CD4-positive, alpha-beta T cell treated with Interleukin-6 at 100 ng/mL for 8 hours (primary cell): ENCODE data around the gene IL17A.

ENCODE experiments used
- DNase-seq: peaks from one replicate; pipeline ENCODE4 v3.0.0-alpha.2; 2020; ENCODE audit warnings: mixed read lengths, low spot score

Gene IL17A

GRCh38 chr6:52186075-52186474 lies at the start of gene IL17A:
Gene IL17A (plus strand): TSS chr6:52186375. CDS start chr6:52186432, 57 bp downstream.
- DNase-seq, result no peak

DNA sequence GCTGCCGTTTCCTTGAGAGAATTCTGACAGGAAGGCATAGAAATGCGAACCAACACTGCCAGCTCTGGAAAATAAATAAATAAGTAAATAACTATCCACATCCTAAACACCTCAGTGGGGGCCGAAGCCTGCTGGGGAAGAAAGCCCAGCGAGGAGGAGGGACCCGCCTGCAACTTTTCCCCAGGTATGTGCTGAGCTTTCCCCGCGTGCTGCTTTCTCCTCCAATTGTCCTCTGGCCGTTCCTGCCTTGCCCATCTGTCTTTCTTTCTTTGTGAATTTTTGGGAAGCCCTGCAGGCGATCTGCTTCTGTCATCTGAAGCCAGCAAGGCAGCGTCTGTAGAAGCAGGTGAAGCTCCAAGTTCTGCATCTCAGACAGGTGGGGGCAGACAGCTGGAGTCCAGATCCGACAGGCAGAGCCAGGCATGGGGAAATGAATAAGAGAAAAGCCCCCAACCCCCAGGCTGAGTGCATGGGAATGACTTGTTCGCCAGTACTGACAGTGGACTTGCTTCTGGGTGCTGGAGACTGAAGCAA lies 49.2 kb upstream of the IL17A start:
- no peak for DNase-seq

- no peak for DNase-seq
These were observed 47.9 kb upstream of the IL17A start for GRCh38 chr6:52138284-52138683.

DNA sequence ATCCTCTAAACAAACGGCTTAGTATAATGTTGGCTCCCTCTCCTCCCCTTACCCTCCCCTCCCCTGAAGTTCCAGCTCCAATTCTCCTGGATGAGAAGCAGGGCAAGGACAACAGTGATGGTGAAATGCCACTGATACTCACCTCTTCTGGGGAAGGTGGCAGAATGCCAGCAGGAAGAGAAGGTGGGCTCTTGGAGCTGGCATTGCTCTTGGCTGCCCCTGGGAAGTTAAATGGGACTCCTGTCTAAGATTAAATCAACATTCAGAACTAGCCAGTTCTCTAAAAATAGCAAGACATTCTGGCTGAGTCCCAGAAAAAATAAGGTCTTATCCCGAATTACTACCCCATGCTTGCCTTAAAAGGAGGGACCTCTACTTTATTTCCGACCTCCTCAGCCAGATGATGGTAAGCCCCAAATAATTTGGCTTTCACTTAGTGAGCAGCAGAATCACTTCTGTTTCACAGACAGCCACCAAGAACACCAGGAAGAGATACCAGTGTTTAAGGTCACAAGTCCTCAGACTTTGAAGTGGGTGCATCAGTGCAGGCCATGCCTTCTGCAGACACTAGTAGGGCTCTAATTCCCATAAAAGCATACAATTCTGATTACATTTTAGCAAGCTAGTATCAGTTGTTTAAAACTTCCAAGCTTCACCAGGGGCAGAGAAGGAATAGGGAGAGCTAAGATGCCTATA lies 46.0 kb upstream of the IL17A start:
- DNase-seq, result no peak

- no peak for DNase-seq
These were observed 44.6 kb upstream of the IL17A start for GRCh38 chr6:52141596-52141995.

GRCh38 chr6:52142556-52142955 lies 43.6 kb upstream of the IL17A start:
- DNase-seq, result no peak

GRCh38 chr6:52143551-52143950 lies 42.6 kb upstream of the IL17A start:
- no peak for DNase-seq

DNA sequence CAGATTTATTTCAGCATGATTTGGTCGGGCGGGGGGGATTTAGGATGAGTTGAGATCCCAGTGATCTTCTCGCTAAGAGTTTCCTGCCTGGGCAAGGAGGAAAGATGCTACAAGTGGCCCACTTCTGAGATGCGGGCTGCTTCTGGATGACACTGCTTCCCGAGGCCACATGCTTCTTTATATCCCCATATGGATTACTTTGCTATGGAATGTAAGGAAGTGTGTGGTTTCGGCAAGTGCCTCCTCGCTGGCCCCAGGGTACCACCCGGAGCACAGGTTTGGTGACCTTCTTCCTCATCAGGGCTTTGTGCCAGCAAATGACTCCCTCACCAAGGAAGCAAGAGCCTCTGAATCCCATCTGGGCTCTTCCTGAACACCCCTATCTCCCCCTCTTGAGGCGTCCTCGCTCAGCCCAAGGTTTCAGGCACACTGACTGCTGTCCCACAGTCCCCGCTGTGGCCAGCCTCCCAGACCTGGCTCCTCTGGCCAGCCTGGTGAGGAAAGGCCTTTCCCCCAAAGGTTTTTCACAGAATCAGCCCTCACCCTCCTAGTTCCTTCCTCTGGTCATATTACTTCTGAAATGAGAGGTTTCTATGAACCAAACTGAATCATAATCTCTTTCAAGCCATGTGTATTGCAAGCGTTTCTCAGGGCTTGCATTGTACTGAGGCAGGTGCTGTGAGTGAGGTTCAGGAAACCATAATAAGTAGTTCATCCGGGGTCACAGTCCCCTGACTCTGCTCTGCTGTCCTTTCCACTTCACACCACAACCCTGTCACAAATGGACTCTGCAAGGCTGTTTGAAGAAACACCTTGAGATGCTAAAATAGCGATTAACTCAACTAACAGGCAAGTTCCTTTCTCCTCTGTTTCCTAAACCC lies 41.7 kb upstream of the IL17A start:
- no peak for DNase-seq

- no peak for DNase-seq
These were observed 39.2 kb upstream of the IL17A start for GRCh38 chr6:52146851-52147445.

GRCh38 chr6:52149076-52149475 lies 37.1 kb upstream of the IL17A start:
- DNase-seq, result no peak

GRCh38 chr6:52149949-52150348 lies 36.2 kb upstream of the IL17A start:
- no peak for DNase-seq

GRCh38 chr6:52152070-52152423 lies 34.1 kb upstream of the IL17A start:
- DNase-seq, result no peak

DNA sequence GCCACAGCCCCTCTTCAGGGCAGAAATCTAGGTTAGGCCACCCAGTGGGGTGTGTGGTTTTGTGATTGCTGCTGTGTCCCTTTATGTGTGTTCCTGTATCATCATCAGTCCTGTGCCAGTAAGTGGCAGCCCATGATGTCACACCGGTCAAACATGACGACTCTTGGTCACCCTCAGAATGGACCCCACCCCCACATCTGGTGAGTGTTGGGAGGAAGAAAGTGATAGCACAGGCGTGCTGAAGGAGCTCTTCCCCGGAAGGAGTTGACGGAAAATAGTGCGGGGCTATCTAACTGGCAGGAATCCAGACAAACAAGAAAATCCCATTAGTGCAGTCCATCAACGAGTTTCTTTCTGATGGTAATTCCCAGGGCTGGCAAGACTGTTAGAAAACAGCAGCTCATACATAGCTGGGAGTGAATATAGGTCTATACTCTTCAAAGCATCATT lies 33.4 kb upstream of the IL17A start:
- DNase-seq, result no peak

DNA sequence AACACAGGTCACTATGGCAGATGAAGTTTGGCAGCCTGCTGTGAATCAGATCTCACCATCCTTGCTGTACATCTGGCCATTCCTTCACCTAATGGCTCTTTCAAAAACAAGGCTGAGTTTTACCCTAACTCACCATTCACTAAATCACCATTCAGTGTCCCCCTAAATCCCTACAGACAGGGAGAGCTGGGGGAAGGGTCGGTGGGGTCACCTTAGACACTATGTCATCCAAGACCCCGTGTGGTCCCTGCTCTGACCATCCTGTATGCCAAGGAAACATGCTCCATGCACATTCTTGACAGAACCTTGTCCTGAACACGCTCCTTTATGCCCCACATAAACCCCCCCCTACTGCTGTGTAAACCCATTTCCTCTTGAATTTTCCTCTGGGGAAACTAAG lies 31.8 kb upstream of the IL17A start:
- DNase-seq, result no peak

GRCh38 chr6:52155791-52156576 lies 30.2 kb upstream of the IL17A start:
- no peak for DNase-seq

DNA sequence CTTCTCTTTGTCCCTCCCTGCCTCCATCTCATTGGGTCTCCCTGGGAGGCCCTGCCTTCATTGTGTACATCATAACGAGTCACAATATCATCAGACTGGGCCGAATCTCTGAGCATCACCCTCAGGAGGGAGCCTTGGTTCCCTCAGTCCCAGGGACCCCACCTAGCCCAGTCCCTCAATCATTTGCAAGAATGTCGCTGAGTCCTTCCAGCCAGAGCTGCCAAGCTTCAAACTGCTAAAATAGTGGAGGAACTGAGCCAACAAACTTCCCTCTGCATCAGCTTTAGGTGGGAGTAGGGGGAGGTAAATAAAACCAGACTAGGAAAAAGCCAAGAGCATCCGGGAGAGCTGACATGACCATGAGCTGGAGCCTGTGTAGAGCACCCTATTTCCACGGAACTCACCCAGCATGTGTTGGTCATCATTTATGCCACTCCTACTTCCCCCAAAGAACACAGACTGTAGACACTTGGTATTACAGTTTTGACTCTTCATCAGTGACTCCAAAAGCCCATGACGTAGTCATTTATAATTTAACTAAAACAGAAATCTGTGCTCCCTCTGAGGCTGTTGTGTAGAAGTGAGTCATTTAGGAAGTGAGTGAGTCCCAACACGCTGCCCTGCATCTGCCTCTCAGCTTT lies 28.8 kb upstream of the IL17A start:
- no peak for DNase-seq

GRCh38 chr6:52160472-52161104 lies 25.6 kb upstream of the IL17A start:
- DNase-seq, result no peak

- DNase-seq, result no peak
These were observed 24.3 kb upstream of the IL17A start for GRCh38 chr6:52161689-52162438.

DNA sequence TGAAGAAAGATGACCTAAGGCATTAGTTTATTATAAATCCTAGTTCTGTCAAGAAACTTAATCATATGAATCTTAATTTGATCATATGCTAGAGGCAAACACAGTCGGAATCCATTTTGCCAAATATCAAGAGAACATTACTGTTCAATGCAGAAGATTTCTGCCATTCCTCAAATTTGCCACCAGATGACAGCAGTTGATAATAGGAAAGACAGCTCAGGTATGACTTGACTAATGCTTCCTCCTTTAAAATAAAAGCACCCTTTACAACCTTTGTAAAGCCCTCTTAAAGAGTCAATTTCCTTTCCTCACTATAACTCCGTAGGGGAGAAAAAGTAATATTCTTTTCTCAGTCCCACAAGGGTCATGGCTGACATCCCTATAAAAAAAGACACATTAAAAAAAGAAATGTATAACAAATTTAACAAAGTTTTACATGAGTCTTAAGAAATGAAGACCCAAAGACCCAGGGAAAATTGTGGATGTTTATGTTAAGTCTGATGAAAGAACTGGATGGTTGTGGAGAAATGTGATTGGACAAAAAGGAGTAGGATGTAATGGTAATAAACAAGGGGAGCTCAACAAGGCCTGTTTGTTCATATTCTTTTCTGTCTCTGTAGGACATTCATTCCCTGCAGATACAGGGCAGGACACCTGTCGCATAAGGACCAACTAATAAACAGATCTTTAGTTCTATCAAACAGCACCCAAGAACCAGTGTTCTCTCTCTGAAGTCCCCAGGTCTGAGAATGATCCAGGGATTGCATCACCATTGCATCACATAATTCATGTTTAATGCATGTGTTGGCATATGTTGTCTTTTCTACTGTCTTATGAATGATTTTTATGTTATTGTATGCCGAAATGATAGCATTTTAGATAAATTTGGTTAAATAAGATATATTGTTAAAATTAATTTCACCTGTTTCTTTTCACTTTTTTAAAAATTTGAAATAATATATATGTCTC lies 23.0 kb upstream of the IL17A start:
- peak; percentile 7 for DNase-seq
